Activated naive CD4-positive, alpha-beta T cell treated with anti-CD3 and anti-CD28 coated beads, Interleukin-2, amount 50 U/mL, for 16 hours (primary cell): ENCODE results near the gene NRP1.
A peak's percentile ranks its signal among the peaks of the same experiment; 100 is the strongest.

Experiments used
- DNase-seq: peaks from one replicate; pipeline ENCODE4 v3.0.0-alpha.2; 2020

Gene NRP1

GRCh38 chr10:33347211-33347610 lies 12.7 kb upstream of the NRP1 start:
- no peak for DNase-seq

- no peak for DNase-seq
These were observed 10.8 kb upstream of the NRP1 start for GRCh38 chr10:33345236-33345635.

- no peak for DNase-seq
These were observed 10.2 kb upstream of the NRP1 start for GRCh38 chr10:33344676-33345075.

DNA sequence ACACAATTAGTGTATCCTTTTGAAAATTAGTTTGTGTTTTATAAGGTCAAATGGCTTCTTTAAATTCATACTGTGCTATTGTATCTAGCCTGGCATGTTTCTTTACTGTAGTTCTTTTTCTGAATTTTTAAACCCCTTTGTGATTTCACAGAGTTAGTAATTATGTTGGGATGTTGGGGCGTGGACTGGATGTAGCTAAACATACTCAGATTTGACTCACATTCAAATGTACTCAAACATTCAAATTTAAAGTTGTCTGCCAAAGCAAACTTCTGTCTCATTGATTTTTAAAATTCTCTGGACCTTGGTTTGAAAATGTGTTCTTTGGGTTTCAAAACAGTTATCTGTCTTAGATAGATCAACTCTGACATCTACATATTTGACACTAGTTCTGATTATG lies 7.2 kb upstream of the NRP1 start:
- DNase-seq, result no peak

- DNase-seq, result no peak
These were observed 3.0 kb upstream of the NRP1 start for GRCh38 chr10:33337326-33337957.

DNA sequence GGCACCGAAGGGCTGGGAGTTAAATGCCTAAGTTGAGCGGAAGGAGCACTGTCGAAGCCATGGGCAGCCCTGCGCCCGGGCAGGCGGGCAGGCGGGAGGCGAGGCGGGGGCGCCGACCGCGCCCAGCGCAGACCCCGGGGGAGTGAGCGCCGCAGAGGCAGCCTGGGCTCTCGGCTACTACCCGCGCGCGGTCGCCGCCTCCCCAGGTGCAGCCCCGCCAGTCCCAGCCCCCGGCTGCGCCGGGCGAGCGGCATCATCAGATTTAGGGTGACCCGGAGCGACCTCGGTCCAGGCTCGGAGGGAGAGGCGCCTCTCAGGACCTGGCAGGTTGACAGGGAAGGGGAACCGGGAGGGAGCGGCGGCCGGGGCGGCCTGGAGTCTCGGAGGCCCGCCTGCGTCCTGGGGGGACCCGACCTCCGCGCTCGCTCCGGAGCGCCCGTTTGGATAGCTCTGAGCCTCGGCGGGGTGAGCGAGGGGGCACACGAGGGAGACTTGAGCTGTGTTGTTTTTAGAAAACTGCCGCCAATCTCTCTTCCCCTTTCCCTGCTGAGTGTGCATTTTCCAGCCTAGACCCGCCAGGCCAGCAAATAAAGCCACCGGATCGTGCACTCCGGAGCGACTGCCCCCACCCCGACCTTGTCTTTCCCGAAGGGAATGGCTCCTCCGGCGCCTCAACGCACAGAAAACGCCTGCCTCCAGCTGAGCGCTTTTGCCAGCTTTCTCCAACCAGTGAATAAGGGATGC lies 2.3 kb upstream of the NRP1 start:
- no peak for DNase-seq

- DNase-seq, result peak; percentile 12
These were observed 1.5 kb upstream of the NRP1 start for GRCh38 chr10:33335801-33336581.

- DNase-seq, result no peak
These were observed 1.0 kb upstream of the NRP1 start for GRCh38 chr10:33335551-33335800.

- DNase-seq, result peak; percentile 42
These were observed 511 bp upstream of the NRP1 start for GRCh38 chr10:33334805-33335550.

GRCh38 chr10:33333260-33334101 lies 986 bp downstream of the NRP1 start:
- no peak for DNase-seq

DNA sequence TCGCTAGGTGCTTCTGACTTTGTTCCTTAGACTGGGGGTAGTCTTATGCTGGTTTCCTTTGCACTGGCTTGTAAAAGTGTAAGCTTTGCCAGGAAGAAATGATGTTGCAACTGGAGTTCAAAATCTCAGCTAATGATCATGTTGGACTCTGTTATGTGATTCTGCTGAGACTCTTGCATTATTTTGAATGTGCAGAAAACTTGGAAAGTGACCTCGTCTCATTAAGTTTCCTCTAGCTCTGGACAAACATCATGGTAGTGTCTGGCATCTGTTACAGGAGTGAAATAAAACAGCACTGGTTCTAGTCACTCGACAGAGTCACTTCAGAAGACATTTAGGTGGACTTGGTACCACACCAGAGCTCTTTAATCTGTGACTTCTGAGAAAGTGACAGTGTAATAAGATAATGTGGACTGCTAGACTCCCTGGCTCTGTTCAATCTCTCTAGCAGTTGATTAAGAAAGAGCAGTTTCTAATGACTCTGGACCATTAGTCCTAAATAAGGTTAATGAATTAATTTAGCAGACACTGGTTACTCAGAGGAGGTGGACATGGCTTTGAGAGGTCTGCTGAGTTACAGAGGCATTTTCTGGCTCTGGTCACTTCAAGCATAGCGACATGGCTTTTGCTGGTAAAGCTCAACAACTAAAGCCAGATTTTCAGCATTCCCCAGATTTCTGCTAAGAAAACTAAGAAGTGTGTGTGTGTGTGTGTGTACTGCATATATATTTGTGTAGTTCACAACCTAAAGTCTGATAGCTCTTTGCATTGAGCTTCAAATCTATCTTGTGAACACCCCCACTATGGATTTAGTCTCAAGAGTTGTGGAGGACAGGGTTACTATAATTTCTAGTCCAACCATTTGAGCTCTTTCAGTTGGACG lies 2.0 kb downstream of the NRP1 start:
- DNase-seq, result no peak

DNA sequence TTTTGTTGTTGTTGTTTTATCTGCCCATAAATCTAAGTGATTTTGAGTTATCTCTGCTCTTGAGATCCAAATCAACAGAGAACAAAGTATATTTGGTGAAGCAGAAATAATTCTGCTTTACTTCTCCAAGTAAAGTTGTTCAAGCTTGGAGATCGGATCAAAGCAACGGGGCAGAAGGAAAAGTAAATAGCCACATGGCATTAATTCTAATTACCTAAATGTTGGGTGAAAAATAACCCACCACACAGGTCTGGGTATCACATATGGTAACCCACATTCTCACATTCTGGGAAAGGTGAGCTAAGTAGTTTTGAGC lies 3.1 kb downstream of the NRP1 start:
- no peak for DNase-seq

DNA sequence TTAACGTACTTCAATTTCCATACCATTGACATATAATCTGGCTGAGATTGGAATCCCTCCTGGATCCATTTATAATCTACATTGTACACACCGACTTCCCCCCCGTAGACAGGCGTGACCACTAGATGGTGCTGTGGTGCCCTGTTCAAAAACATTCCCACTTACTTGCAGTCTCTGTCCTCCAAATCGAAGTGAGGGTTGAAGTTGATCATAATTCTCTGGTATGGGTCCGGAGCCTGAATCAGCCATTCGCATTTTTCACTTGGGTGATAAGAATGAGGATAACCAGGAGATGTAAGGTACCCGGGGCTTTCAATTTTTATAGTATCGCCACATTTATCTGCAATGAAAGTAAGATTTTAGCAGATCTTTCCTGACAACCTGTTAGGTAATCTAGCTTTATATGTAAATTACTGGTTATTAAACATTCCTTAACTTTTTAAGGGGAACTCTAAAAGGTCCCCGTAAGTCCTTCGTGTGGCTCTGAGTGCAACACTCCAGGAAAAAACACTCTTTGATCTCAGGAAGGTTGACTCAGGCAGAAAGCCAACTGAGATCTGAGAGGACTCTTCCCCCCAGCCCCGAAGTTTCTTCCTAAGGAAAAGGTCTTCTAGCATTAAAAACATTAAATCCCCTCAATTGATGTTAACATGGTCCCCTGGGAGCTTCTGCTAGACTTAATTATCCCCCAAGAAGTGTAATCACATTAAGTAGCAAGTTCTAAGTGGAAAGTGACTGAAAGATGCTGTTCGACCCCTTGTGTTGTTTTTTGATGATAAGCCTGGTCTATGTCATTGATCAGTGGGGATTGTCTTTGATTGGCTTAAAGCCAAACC lies 3.7 kb downstream of the NRP1 start:
- peak; percentile 76 for DNase-seq

DNA sequence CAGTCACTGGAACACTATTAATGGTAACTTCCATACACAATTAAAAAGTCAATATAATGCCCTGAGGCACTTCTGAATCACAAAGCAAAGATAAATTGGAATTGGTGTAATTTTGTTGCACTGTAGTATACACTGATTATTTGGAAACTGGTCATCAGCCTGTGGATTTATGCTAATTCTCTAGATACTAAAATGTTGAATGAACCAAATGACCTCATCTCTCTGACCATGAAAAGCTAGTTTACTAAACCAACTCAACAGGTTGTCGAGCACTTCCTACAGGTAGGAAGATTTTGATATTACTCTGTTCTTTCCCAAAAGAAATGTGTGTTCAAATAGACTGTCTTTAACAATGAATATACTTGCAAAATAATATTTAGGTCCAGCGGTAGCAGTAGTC lies 5.3 kb downstream of the NRP1 start:
- no peak for DNase-seq

DNA sequence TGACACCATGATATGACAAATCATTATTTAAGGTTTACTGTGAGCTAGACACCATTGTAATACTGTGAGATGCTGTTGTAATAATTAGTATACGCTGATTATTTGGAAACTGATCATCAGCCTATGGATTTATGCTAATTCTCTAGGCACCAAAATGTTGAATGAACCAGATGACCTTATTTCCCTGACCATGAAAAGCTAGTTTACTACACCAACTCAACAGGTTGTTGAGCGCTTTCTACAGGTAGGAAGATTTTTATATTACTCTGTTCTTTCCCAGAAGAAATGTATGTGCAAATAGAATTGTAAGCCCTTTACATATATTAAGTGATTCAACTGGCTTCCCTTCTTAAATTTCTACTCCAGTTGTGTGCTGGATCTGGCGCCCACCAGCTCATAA lies 6.2 kb downstream of the NRP1 start:
- DNase-seq, result no peak

GRCh38 chr10:33327751-33328150 lies 6.7 kb downstream of the NRP1 start:
- no peak for DNase-seq

DNA sequence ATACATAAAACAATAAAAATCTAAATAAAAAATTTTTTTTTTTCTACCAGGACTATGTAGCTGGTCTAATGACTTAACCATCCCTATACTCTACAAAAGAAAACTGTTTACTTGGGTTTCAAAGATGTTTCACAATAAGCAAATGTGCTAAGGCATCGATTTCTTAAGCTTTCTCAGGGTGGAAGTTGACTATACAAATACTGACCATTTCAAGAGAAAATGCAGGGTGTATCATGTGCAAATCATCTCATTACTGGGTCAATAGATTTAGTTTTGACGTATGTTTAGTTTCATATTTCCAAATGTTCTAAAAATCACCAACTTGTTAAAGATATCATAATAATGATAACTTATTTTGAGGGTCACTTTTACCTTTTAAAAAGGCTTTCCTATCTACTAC lies 7.5 kb downstream of the NRP1 start:
- no peak for DNase-seq

GRCh38 chr10:33325929-33326328 lies 8.5 kb downstream of the NRP1 start:
- DNase-seq, result no peak

DNA sequence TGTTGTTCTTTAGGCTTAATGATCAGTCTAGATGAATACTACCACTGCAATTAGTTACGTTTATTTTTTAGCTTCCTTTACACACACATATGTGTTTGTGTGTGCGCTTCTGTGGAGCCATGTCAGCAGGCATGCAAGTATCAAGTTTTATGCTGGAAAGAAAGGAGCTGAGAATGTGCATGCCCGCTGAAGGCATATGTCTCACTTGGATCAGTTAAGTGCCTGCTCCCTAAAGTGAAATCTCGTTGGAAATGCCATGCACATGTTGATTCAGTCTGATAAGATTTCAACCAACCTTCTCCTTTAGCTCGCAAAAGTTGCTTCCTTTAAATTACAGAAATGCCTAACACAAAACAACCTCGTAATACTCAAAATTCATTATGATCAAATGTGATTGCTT lies 10.7 kb downstream of the NRP1 start:
- no peak for DNase-seq

GRCh38 chr10:33321516-33321915 lies 13.0 kb downstream of the NRP1 start:
- no peak for DNase-seq

- no peak for DNase-seq
These were observed 14.2 kb downstream of the NRP1 start for GRCh38 chr10:33320288-33320687.
